ENCODE results near the gene TMEM47.

TMEM47 gene

GRCh38 chrX:34598362-34598761 lies 58.7 kb downstream of the TMEM47 start:
- no peak for DNase-seq (ENCODE audit: low spot score)
- TF ChIP-seq, protein P1, sequence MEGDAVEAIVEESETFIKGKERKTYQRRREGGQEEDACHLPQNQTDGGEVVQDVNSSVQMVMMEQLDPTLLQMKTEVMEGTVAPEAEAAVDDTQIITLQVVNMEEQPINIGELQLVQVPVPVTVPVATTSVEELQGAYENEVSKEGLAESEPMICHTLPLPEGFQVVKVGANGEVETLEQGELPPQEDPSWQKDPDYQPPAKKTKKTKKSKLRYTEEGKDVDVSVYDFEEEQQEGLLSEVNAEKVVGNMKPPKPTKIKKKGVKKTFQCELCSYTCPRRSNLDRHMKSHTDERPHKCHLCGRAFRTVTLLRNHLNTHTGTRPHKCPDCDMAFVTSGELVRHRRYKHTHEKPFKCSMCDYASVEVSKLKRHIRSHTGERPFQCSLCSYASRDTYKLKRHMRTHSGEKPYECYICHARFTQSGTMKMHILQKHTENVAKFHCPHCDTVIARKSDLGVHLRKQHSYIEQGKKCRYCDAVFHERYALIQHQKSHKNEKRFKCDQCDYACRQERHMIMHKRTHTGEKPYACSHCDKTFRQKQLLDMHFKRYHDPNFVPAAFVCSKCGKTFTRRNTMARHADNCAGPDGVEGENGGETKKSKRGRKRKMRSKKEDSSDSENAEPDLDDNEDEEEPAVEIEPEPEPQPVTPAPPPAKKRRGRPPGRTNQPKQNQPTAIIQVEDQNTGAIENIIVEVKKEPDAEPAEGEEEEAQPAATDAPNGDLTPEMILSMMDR (IDR thresholded peaks at IDR 0.05; ENCODE audit: extremely low read depth, insufficient read depth, missing control alignments): no peak
- in situ Hi-C loops (cut with MboI; ENCODE audit: low pct_unique_long_range_greater_than_20kb, low sequenced_read_pairs, unreplicated experiment): no loop called here

DNA sequence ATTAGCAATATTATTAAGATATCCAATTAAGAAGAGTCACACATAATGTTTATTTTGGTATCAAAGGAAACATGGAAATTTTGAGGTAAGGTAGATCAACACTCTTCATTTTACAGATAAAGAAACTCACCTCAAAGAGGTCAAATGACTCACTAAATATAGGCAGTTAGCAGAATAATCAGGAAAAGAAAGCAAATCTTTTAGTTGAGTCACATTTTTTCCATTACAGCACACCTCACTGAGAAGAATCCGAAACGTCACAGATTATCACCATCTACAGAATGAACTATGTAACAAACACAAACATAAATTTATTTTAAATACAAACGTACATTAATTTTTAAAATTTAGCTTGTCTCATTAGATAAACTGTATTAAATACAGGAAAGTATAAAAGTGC lies 70.1 kb downstream of the TMEM47 start:
- TF ChIP-seq, protein P1 (IDR thresholded peaks at IDR 0.05; ENCODE audit: extremely low read depth, insufficient read depth, missing control alignments): no peak
- no peak for DNase-seq (ENCODE audit: low spot score)
- in situ Hi-C loops (cut with MboI; ENCODE audit: low pct_unique_long_range_greater_than_20kb, low sequenced_read_pairs, unreplicated experiment): no loop called here

DNA sequence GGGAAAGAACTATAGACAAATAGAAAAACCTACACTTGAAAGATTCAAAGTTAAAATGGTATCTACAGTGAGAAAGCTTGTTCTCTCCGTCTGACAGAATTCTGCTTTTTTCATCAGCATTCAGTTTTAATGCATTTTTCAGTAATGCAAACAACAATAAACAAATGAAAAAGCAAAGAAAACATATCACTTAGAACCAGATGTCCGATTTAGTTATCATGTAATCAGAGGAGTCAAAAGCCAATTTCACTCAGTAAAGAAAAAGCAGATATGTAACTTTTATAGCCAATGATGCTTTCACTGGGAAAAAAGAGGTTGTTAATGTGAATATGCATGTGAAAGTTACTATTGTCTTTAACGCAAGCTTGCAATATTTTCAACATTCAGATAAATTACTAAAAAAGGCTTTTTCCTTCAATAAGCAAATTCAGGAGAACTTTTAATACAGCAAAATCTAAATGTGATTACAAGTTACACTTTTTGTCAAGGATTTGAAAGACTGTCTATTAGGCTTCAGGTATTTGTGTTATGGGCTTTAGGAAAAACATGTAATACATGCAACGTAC lies 70.7 kb downstream of the TMEM47 start:
- DNase-seq (ENCODE audit: low spot score): no peak
- in situ Hi-C loops (cut with MboI; ENCODE audit: low pct_unique_long_range_greater_than_20kb, low sequenced_read_pairs, unreplicated experiment): no loop called here
- TF ChIP-seq, protein P1 (IDR thresholded peaks at IDR 0.05; ENCODE audit: extremely low read depth, insufficient read depth, missing control alignments): no peak

GRCh38 chrX:34585561-34585960 lies 71.5 kb downstream of the TMEM47 start:
- TF ChIP-seq, protein P1 (IDR thresholded peaks at IDR 0.05; ENCODE audit: extremely low read depth, insufficient read depth, missing control alignments): no peak
- in situ Hi-C loops (cut with MboI; ENCODE audit: low pct_unique_long_range_greater_than_20kb, low sequenced_read_pairs, unreplicated experiment): no loop called here

GRCh38 chrX:34584781-34585180 lies 72.3 kb downstream of the TMEM47 start:
- in situ Hi-C loops (cut with MboI; ENCODE audit: low pct_unique_long_range_greater_than_20kb, low sequenced_read_pairs, unreplicated experiment): no loop called here
- TF ChIP-seq, protein P1 (IDR thresholded peaks at IDR 0.05; ENCODE audit: extremely low read depth, insufficient read depth, missing control alignments): no peak
- DNase-seq (ENCODE audit: low spot score): no peak

More at GRCh38 chrX:34585561-34585960, 71.5 kb downstream of the TMEM47 start:
- no peak for DNase-seq (ENCODE audit: low spot score)

GRCh38 chrX:34580069-34580468 lies 77.0 kb downstream of the TMEM47 start:
- in situ Hi-C loops (cut with MboI; ENCODE audit: low pct_unique_long_range_greater_than_20kb, low sequenced_read_pairs, unreplicated experiment): no loop called here
- TF ChIP-seq, protein P1 (IDR thresholded peaks at IDR 0.05; ENCODE audit: extremely low read depth, insufficient read depth, missing control alignments): no peak
- DNase-seq (ENCODE audit: low spot score): no peak

All from GM13977 (cell line).